Mononuclear cell (primary cell): ENCODE data around the gene MLST8. TPM values are rescaled to one million over a fixed set of nuclear protein-coding genes. Genes with fewer than 3 reads are reported as not detected.

Source experiments
- H3K27me3 ChIP-seq: 2 replicates; pipeline ENCODE4 v1.6.0; 2011; ENCODE audit warnings: low read length, control low read depth; ENCODE audit not compliant: insufficient read depth
- H3K4me1 ChIP-seq: 2 replicates; pipeline ENCODE4 v1.5.1; 2011; ENCODE audit warnings: mild to moderate bottlenecking, low read length, control low read depth; ENCODE audit not compliant: insufficient read depth
- H3K4me3 ChIP-seq: 2 replicates; pipeline ENCODE4 v1.5.1; 2011; ENCODE audit warnings: mild to moderate bottlenecking, low read length, moderate library complexity
- H3K9me3 ChIP-seq: 2 replicates; pipeline ENCODE4 v1.5.1; 2011; ENCODE audit warnings: low read depth, mild to moderate bottlenecking, control low read depth, low read length
- total RNA-seq: library from RNA; depleted of rRNA; stranded (reverse); fragments of >200 nt; gene quantifications from one replicate; pipeline ENCODE4 v1.2.3, GENCODE V29; 2012

Gene MLST8
- total RNA-seq, 1 donor, result 11.0 TPM

- H3K27me3 ChIP-seq, result no peaks in the 10 kb centered on the region
- peaks cover 24% of the 10 kb centered on the region for H3K4me1 ChIP-seq
- H3K4me3 ChIP-seq, result no peak overlapping the region
- H3K9me3 ChIP-seq, result no peaks in the 10 kb centered on the region
Measured at GRCh38 chr16:2206780-2207433, 1.7 kb downstream of the MLST8 start.

GRCh38 chr16:2207872-2208271 lies 2.6 kb downstream of the MLST8 start:
- Histone ChIP-seq H3K9me3 (no peaks in the 10 kb centered on the region), H3K4me1 (peaks cover 34% of the 10 kb centered on the region), H3K4me3 (no peak overlapping the region), H3K27me3 (no peaks in the 10 kb centered on the region)

- H3K4me3 ChIP-seq, result no peak overlapping the region
- no peaks in the 10 kb centered on the region for H3K27me3 ChIP-seq
- peaks cover 38% of the 10 kb centered on the region for H3K4me1 ChIP-seq
- H3K9me3 ChIP-seq, result no peaks in the 10 kb centered on the region
Measured at GRCh38 chr16:2208308-2208707, 3.1 kb downstream of the MLST8 start.

- H3K27me3 ChIP-seq, result no peaks in the 10 kb centered on the region
- peaks cover 43% of the 10 kb centered on the region for H3K4me1 ChIP-seq
- H3K4me3 ChIP-seq, result no peak overlapping the region
- no peaks in the 10 kb centered on the region for H3K9me3 ChIP-seq
Measured at GRCh38 chr16:2208772-2209171, 3.5 kb downstream of the MLST8 start.

- H3K9me3 ChIP-seq, result no peaks in the 10 kb centered on the region
- H3K27me3 ChIP-seq, result no peaks in the 10 kb centered on the region
- H3K4me1 ChIP-seq, result peaks cover 46% of the 10 kb centered on the region
- H3K4me3 ChIP-seq, result no peak overlapping the region
Measured at GRCh38 chr16:2209258-2210008, 4.2 kb downstream of the MLST8 start.

DNA sequence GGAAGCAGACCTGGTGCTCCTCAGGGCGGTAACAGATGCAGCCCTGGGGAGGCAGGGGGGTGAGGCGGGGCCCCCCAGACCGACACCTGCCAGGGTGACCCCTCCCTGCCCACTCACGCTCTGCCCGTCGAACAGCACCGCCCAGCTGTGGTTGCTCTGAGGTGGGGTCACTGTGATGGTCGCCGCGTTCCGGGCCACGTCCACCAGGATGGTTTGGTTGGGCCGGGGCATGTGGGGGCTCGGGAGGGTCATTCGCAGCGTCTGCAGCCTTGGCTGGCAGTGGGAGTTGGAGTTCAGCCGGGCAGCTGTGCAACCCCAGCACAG lies 4.7 kb downstream of the MLST8 start:
- no peaks in the 10 kb centered on the region for H3K9me3 ChIP-seq
- H3K27me3 ChIP-seq, result no peaks in the 10 kb centered on the region
- no peak overlapping the region for H3K4me3 ChIP-seq
- H3K4me1 ChIP-seq, result peaks cover 40% of the 10 kb centered on the region

DNA sequence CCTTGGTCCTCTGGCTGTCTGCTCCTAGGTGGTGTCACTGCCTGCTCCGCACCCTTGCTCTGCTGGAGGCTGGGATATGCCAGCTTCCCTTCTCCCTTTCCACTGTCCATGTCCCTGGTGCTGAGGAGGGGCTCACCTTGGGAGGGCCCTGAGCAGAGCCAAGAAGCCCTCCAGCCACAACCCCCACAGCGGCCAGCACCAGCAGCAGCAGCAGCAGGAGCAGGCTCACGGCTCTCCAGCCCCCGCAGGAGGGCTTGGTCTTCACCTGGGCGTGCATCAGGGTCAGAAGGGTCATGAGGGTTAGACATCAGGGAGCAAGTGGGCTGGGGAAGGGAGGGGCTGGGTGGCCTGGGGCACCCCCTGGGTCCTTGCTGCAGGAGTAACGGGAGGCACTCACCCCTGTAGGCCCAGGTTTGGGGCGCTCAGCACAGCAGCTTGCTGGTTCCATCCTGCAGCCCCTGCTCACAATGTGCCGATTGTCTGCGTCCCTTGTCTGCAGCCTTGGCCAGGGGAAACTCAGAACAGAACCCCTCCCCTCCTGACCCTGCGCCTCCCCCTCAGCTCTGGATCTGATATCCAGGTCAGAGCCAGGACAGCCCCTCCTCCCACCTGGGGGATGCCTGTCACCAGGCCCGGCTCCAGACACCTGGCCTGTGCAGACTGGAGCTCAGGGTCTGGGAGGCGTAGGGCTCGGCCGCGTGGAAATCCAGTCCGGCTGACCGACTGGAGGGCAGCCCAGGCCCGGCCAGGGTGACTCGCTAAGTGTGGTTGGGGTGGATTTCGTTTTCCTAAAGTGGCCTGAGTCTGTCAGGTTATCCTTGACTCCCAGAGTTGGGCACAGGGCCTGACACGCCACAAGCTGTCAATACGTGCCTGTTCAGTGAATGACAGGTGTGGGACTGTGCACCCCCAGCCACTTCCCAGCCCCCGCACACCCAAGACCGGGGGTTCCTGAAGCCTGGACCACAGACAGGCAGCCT lies 5.4 kb downstream of the MLST8 start, which contains the start of gene BRICD5:
Gene BRICD5 (minus strand): TSS at position 478 of the 980 bp plus-strand sequence. CDS start 30 bp downstream, at position 448.
- H3K4me1 ChIP-seq, result peaks cover 44% of the 10 kb centered on the region
- no peaks in the 10 kb centered on the region for H3K27me3 ChIP-seq
- no peaks in the 10 kb centered on the region for H3K9me3 ChIP-seq
- H3K4me3 ChIP-seq, result no peak within 1 kb of the TSS

- peaks cover 32% of the 10 kb centered on the region for H3K4me1 ChIP-seq
- H3K27me3 ChIP-seq, result no peaks in the 10 kb centered on the region
- no peaks in the 10 kb centered on the region for H3K9me3 ChIP-seq
- no peak overlapping the region for H3K4me3 ChIP-seq
Measured at GRCh38 chr16:2211923-2212347, 6.7 kb downstream of the MLST8 start.

DNA sequence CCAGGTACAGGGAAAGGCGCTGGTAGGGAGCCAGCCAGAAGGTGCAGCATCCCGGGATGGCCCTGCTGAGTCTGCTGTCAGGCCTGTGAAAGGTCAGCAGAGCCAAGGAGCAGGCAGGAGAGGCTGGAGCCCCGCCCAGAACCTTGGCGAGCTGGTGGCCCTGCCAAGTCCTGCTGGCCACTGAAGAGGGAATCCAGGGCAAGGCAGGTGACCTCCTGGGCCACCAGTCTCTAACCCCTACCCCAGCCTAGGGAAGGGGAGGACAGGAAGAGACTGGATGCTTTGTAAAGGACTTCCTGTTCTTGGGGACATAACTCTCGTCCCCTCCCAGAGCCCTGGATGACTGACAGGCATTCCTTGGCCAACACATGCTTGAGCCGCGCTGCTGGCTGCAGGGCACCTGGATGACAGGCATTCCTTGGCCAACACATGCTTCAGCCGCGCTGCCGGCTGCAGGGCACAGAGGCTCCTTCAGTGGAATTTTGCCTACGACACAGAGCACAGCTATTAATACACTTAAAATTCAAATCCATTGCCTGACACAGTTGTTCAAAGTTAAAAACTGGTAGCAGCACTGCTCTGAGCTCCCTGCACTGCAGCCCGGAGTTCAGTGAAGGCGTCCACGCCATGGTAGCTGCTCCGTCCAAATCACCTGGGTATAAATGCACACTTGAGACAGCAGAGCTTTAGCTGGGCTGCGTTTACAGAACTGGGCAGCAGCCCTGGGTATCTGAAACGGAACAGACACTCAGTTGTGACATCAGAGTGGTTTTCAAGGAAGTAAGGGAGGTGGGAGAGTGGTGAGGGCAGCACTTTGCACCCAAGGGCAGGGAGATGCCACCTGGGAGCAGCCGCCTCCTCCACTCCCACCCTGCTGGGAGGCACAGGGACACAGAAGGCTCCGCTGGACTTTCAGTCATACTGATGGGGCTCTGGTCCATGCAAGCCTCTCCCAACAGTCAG lies 7.4 kb downstream of the MLST8 start:
- no peaks in the 10 kb centered on the region for H3K9me3 ChIP-seq
- H3K4me3 ChIP-seq, result no peak overlapping the region
- peaks cover 30% of the 10 kb centered on the region for H3K4me1 ChIP-seq
- no peaks in the 10 kb centered on the region for H3K27me3 ChIP-seq

DNA sequence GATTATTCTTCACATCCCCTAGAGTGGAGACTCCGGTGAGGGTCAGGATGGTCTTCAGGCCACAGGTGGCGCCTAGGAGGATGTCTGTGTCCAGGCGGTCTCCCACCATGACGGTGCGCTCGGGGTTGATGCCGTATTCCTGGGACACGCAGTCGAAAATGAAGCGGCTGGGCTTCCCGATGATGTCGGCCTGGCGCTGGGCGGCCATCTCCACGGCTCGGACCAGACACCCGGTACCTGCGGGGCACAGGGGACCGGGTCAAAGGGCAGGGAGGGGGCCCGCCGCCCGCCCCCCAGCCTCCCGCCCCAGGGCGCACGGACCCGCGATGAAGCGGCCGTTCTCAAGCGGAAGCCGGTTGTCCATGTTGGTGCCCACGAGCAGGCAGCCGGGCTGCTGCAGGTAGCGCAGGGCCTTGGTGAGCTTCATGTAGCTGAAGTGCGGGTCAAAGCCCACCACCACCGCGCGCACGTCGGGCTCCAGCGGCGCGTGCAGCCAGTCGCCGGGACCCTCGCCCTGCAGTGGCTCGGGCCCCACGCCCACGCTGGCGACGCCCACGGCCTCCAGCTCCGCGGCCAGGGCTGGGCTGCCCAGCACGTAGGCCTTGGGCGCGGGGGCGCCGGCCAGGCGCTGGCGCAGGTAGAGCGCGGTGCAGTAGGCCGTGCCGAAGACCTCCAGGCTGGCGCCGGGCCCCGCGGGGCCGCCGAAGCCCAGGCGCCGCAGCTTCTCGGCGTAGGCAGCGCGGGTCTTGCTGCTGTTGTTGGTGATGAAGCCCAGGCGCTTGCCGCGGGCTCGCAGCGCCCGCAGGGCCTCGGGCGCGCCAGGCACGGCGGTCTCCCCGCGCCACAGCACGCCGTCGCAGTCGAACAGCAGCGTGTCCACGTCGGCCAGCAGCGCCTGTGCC lies 8.8 kb downstream of the MLST8 start:
- peak overlapping the region; percentile 67 for H3K4me3 ChIP-seq

DNA sequence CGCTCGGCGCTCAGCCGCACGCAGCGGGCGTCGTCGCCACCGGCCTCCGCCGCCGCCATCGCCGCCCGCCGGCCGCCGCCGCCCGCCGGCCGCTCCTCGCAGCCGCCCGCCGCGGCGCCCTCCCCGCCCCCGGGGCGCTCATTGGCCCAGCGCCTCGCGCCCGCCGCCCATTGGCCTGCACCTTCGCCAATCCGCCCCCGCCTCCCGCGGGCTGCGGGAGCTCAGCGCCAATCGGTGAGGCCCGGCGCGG lies 9.4 kb downstream of the MLST8 start, which contains the start of gene PGP:
Gene PGP (minus strand): TSS at position 122 of the 250 bp plus-strand sequence. CDS start 63 bp downstream, at position 59.
- Histone ChIP-seq H3K4me3 (peak within 1 kb of the TSS; percentile 69), H3K4me1 (peaks cover 30% of the 10 kb centered on the region), H3K9me3 (no peaks in the 10 kb centered on the region), H3K27me3 (no peaks in the 10 kb centered on the region)

More for the DNA sequence above, 8.8 kb downstream of the MLST8 start:
- peaks cover 30% of the 10 kb centered on the region for H3K4me1 ChIP-seq
- no peaks in the 10 kb centered on the region for H3K9me3 ChIP-seq
- H3K27me3 ChIP-seq, result no peaks in the 10 kb centered on the region

GRCh38 chr16:2216330-2216729 lies 11.1 kb downstream of the MLST8 start:
- Histone ChIP-seq H3K9me3 (no peaks in the 10 kb centered on the region), H3K4me1 (peaks cover 30% of the 10 kb centered on the region), H3K27me3 (no peaks in the 10 kb centered on the region), H3K4me3 (no peak overlapping the region)

- no peaks in the 10 kb centered on the region for H3K9me3 ChIP-seq
- H3K4me1 ChIP-seq, result peaks cover 25% of the 10 kb centered on the region
- no peaks in the 10 kb centered on the region for H3K27me3 ChIP-seq
- peak within 1 kb of the TSS; percentile 88 for H3K4me3 ChIP-seq
Measured at GRCh38 chr16:2223221-2223941, 18.1 kb downstream of the MLST8 start, which contains the start of gene E4F1. E4F1 (plus strand) TSS chr16:2223591; CDS start chr16:2223614, 23 bp downstream.
